Measurements from ENCODE around the gene HYOU1. TPM values are rescaled to one million over a fixed set of nuclear protein-coding genes. Genes with fewer than 3 reads are reported as not detected.
A peak's percentile ranks its signal among the peaks of the same experiment; 100 is the strongest.

HYOU1 gene, protein sequence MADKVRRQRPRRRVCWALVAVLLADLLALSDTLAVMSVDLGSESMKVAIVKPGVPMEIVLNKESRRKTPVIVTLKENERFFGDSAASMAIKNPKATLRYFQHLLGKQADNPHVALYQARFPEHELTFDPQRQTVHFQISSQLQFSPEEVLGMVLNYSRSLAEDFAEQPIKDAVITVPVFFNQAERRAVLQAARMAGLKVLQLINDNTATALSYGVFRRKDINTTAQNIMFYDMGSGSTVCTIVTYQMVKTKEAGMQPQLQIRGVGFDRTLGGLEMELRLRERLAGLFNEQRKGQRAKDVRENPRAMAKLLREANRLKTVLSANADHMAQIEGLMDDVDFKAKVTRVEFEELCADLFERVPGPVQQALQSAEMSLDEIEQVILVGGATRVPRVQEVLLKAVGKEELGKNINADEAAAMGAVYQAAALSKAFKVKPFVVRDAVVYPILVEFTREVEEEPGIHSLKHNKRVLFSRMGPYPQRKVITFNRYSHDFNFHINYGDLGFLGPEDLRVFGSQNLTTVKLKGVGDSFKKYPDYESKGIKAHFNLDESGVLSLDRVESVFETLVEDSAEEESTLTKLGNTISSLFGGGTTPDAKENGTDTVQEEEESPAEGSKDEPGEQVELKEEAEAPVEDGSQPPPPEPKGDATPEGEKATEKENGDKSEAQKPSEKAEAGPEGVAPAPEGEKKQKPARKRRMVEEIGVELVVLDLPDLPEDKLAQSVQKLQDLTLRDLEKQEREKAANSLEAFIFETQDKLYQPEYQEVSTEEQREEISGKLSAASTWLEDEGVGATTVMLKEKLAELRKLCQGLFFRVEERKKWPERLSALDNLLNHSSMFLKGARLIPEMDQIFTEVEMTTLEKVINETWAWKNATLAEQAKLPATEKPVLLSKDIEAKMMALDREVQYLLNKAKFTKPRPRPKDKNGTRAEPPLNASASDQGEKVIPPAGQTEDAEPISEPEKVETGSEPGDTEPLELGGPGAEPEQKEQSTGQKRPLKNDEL
- polyA plus RNA-seq, result 10 to 100 TPM; 37.7 to 73.2 (median 41.1) TPM

DNA sequence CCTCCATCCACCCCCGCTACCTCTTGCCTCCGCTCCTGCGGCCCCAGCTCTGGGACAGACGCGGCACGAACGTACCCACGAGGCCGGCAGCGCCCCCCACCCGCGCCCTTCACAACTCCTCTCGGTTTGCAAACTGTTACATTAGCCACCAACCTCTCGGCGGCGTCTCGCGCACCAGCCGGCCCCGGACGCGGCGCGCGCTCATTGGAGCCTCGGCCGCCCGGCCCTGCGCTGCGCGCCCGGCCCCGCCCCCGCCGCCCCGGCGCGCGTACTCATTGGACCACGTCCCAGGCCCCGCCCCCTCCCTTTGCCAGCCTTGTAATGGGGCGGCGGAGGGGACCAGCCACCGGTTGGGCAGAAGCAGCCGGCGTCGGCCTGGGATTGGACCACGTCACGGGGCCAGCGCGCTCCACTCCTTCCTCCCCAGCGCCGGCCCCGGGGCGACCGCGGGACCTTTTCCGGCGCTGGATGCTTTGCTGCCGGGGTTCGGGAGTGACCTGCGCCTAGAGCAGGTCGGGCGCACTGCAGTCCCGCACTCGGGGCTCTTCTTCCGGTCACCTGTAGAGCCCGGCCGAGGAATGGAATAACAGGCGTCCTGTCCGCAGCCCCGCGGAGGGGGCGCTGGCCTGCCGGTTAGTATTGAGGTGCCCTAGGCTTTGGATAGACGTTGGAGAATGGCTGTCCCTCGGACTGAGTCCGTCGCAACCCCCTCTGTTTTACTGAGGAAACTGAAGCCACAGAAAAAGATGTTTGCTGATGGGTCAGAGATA is at the start of gene HYOU1:
Gene HYOU1, minus strand, starts transcription at position 206 of the 770 bp plus-strand sequence. CDS start 1,045 bp downstream, outside the sequence.
- peak within 1 kb of the TSS; percentile 23 for H3K27ac ChIP-seq (ENCODE audit: low read depth, low read length)
- WGBS, 3 donors, result 0 to 1% (median 0%) methylated on average over 53 to 79 of the region's 79 CpGs

DNA sequence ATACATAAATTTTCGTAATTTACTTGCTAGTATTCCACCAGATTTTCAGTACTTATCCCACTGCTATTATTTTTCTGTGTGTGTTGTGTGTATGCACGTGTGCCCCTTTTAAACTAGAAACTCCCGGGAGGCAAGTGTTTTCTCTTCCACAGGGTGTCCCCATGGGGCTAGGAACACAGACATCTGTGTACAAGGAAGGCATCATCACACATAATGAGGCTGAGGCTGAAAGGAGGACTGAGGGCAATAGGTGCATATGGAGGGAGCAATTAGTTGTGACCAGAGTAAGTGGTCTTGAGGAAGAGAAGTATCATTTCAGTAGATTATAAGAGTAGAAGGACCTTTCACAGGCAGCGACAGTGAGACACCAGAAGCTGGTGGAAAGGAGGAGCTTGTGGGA is 46.8 kb upstream of the HYOU1 start:
- 58 to 63% (median 62%) methylated on average over 4 of the region's 4 CpGs for WGBS, 3 donors
- H3K27ac ChIP-seq (ENCODE audit: low read depth, low read length), result no peak overlapping the region

DNA sequence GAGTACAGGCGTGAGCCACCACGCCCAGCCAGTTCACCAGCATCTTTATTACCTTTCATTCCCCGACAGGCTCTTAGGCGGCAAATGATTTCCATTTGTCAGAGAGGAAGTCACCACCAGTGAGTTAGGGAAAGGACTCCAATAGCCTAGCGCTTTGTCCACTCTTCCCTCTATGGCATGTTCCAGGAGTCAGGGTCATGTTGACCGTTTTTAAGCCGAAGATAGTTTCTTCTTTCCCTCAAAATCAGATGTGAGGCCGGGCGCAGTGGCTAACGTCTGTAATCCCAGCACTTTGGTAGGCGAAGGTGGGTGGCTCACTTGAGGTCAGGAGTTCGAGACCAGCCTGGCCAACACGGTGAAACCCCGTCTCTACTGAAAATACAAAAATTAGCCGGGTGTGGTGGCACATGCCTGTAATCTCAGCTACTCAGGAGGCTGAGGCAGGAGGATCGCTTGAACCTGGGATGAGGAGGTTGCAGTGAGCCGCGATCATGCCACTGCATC is 46.2 kb upstream of the HYOU1 start:
- H3K27ac ChIP-seq (ENCODE audit: low read depth, low read length), result peak overlapping the region; percentile 63
- 78 to 85% (median 78%) methylated on average over 18 of the region's 18 CpGs for WGBS, 3 donors

- peak within 1 kb of the TSS; percentile 21 for H3K27ac ChIP-seq (ENCODE audit: low read depth, low read length)
- WGBS, 3 donors, result 0% methylated on average over 32 of the region's 32 CpGs
These were observed 44.9 kb upstream of the HYOU1 start, which contains the start of gene DPAGT1 for GRCh38 chr11:119101759-119102423. DPAGT1 (minus strand) TSS chr11:119101853; CDS start chr11:119101655, 198 bp downstream.

- WGBS, 3 donors, result 0 to 2% (median 1%) methylated on average over 27 to 29 of the region's 29 CpGs
- peak overlapping the region; percentile 21 for H3K27ac ChIP-seq (ENCODE audit: low read depth, low read length)
These were observed 44.2 kb upstream of the HYOU1 start for GRCh38 chr11:119100994-119101758.

DNA sequence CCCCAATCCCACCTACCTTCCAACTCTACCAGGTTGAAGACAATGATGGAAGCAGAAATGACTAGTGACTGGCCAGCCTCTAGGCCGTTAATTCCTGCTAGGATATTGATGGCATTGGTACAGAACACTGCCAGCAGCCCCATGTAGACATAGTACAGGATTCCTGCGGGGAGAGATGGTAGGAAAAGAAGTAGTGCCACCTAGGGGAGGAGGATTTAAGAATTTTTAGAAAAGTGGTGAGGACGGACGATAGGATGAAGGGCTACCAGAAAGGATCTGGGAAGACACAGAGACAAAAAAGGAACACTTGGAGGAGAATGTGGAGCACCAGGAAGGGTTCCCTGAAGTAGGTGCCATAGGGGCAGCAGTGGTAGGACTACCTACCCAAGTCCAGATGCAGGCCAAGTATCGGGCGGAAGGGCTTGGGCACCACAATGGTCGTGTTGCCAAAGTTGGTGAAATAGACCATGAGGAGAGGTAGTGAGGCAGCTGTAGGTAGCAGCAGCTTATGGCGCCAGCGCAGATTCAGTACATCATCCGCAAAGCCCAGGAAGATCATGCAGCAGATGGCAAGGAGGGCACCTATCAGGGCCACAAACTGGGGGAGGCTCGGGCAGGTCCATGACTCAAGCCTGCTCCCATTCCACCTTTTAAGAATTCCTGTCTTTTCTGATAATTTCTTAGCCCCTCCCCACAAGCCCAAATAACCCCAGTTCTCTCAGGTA is 43.4 kb upstream of the HYOU1 start:
- 20 to 56% (median 47%) methylated on average over 11 of the region's 11 CpGs for WGBS, 3 donors
- H3K27ac ChIP-seq (ENCODE audit: low read depth, low read length), result no peak overlapping the region

GRCh38 chr11:119099711-119100110 is 42.7 kb upstream of the HYOU1 start:
- no peak overlapping the region for H3K27ac ChIP-seq (ENCODE audit: low read depth, low read length)
- 66 to 74% (median 73%) methylated on average over 6 of the region's 6 CpGs for WGBS, 3 donors

DNA sequence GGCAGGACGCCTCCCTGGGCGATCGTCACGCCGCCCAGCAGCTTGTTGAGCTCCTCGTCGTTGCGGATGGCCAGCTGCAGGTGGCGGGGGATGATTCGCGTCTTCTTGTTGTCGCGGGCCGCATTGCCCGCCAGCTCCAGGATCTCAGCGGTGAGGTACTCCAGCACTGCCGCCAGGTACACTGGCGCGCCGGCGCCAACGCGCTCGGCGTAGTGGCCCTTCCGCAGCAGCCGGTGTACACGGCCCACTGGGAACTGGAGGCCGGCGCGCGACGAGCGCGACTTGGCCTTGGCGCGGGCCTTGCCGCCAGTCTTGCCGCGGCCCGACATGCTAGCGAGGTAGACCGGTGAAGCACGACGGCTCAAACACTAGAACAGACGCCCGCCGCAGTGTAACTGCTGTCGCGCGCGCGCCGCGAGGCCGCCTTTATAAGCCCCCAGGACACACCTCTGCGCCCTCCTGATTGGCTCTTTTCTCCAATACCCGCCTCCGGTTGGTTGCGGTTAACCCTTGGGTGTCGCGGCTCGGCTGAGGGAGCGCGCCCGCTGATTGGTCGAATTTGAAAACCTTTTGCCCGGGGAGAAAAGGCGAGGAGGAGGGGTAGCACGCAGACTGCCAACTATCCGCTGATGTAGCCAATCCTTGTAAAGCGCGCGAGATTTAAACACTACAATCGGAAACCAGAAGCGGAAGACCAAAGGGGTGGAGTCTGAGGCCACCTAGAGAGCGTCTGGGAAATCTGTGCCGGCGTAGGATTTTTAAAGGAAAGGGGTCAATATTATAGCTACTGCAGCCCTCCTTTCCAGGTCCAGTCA is 38.3 kb upstream of the HYOU1 start:
- no peak overlapping the region for H3K27ac ChIP-seq (ENCODE audit: low read depth, low read length)
- 0% methylated on average over 79 of the region's 79 CpGs for WGBS, 3 donors

GRCh38 chr11:119094816-119095065 is 37.7 kb upstream of the HYOU1 start:
- 0 to 1% (median 0%) methylated on average over 13 to 19 of the region's 19 CpGs for WGBS, 3 donors
- no peak overlapping the region for H3K27ac ChIP-seq (ENCODE audit: low read depth, low read length)

GRCh38 chr11:119093942-119094815 is 37.2 kb upstream of the HYOU1 start:
- 0 to 1% (median 1%) methylated on average over 52 to 81 of the region's 81 CpGs for WGBS, 3 donors
- no peak overlapping the region for H3K27ac ChIP-seq (ENCODE audit: low read depth, low read length)

DNA sequence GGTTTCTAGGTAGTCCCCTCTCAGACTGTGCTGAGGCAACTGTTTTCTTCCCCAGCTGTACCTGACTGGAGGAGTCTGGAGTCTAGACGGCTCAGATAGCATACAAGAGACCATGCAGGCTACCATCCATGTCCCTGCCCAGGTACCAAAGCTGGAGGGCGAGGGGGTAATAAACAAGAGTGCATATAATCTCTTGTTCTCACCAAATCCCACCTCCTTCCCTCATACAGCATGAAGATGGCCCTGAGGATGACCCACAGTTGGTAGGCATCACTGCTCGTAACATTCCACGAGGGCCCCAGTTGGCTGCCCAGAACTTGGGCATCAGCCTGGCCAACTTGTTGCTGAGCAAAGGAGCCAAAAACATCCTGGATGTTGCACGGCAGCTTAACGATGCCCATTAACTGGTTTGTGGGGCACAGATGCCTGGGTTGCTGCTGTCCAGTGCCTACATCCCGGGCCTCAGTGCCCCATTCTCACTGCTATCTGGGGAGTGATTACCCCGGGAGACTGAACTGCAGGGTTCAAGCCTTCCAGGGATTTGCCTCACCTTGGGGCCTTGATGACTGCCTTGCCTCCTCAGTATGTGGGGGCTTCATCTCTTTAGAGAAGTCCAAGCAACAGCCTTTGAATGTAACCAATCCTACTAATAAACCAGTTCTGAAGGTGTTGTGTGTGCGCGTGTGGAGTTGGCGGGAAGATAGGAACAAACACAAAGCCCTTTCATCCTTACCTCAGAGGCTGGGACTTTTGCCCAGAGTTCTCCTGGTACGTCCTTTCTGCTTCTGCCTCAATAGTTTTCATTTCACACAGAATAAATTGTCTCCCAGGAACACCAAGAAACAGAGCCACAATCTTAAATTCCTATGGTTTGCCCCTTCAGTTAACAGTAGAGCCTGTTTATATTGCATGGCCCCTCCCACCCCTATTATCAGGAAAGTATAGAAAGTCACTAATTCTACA is 36.2 kb upstream of the HYOU1 start:
- no peak overlapping the region for H3K27ac ChIP-seq (ENCODE audit: low read depth, low read length)
- 44 to 64% (median 63%) methylated on average over 12 of the region's 12 CpGs for WGBS, 3 donors

DNA sequence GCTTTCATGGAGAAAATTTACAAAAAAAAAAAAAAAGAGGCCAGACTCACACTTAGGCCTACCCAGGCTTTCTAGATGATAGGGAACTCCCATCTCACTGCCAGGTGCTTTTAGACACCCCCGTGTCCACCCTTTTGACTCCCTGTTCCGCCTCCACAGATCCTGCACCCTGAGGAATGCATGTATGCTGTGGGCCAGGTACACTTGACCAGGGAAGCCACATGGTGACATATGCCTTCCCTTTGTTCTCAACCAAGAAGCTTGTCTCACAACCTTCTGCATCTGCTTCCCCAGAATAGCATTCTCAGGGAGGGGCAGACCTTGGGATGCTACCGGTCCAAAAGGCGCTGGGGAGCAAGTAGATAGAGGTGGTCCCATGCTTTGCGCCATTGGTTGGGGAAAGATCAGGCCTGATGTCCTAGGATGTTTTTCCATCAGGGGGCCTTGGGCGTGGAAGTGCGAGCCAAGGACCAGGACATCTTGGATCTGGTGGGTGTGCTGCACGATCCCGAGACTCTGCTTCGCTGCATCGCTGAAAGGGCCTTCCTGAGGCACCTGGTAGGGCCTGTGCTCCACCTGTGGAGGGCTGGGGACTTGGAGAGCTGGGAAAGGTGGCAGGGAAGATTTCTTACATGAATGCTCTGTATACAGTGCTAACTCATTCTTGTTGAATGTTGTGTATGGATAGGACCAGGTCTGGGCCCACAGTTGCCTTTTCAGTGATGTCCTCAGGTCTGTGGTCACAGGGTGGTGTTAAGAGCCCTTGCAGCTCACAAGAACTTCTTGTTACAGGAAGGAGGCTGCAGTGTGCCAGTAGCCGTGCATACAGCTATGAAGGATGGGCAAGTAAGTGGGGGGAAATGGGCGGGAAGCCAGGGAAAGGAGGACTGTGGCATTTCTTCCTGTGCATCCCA is 35.2 kb upstream of the HYOU1 start:
- no peak overlapping the region for H3K27ac ChIP-seq (ENCODE audit: low read depth, low read length)
- 83 to 88% (median 85%) methylated on average over 13 of the region's 13 CpGs for WGBS, 3 donors

DNA sequence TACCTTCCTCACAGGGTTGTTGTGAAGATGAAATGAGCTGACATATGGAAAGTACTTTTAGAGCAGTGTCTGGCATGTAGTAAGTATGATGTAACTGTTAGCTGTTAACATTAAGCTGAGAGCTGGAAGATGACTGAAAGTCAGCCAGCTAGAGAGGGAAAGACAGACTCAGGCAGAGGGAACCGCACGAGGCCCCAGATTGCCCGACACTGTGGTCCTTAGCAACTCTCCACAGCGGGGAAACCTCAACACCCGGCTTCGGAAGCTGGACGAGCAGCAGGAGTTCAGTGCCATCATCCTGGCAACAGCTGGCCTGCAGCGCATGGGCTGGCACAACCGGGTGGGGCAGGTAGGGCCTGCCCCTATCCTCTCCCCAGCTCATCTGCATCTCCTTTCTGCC is 34.2 kb upstream of the HYOU1 start:
- no peak overlapping the region for H3K27ac ChIP-seq (ENCODE audit: low read depth, low read length)
- WGBS, 3 donors, result 85 to 92% (median 91%) methylated on average over 9 of the region's 9 CpGs

Data from adipose tissue (tissue), 3 donors.